ENCODE measurements around the gene SMAD6.

Gene SMAD6

DNA sequence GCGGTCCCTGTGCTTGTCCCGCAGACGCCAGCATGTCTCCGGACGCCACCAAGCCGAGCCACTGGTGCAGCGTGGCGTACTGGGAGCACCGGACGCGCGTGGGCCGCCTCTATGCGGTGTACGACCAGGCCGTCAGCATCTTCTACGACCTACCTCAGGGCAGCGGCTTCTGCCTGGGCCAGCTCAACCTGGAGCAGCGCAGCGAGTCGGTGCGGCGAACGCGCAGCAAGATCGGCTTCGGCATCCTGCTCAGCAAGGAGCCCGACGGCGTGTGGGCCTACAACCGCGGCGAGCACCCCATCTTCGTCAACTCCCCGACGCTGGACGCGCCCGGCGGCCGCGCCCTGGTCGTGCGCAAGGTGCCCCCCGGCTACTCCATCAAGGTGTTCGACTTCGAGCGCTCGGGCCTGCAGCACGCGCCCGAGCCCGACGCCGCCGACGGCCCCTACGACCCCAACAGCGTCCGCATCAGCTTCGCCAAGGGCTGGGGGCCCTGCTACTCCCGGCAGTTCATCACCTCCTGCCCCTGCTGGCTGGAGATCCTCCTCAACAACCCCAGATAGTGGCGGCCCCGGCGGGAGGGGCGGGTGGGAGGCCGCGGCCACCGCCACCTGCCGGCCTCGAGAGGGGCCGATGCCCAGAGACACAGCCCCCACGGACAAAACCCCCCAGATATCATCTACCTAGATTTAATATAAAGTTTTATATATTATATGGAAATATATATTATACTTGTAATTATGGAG is 79.1 kb downstream of the SMAD6 start:
- Histone ChIP-seq H3K9ac (ENCODE audit: low read depth, low read length) (no peak overlapping the region), H3K36me3 (ENCODE audit: insufficient read depth, low read length) (no peaks in the 10 kb centered on the region), H3K27me3 (ENCODE audit: insufficient read depth, low read length) (no peaks in the 10 kb centered on the region), H3K27ac (ENCODE audit: low read depth, low read length) (no peak overlapping the region), H3K9me3 (ENCODE audit: insufficient read depth, low read depth, low read length) (no peaks in the 10 kb centered on the region), H3K4me1 (ENCODE audit: insufficient read depth, low read length) (peaks cover 11% of the 10 kb centered on the region), H3K4me3 (ENCODE audit: low read length) (no peak overlapping the region)
- WGBS, result 96% methylated on average over 71 of the region's 73 CpGs

DNA sequence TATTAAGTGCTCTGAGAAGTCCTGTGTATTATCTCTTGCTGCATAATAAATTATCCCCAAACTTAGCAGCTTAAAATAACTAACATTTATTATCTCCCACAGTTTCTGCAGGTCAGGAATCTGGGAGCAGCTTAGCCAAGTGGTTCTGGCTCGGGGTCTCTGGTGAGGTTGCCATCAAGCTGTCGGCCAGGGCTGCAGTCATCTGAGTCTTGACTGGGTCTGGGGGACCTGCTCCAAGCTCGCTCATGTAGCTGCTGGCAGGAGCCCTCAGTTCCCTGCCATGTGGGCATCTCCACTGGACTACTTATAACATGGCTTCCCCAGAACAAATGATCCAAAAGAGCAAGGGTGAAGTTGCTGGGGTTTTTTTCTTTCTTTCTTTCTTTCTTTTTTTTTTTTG is 80.7 kb downstream of the SMAD6 start:
- H3K36me3 ChIP-seq (ENCODE audit: insufficient read depth, low read length), result no peaks in the 10 kb centered on the region
- 96% methylated on average over 3 of the region's 3 CpGs for WGBS
- H3K9me3 ChIP-seq (ENCODE audit: insufficient read depth, low read depth, low read length), result no peaks in the 10 kb centered on the region
- peaks cover 11% of the 10 kb centered on the region for H3K4me1 ChIP-seq (ENCODE audit: insufficient read depth, low read length)
- H3K9ac ChIP-seq (ENCODE audit: low read depth, low read length), result no peak overlapping the region
- no peak overlapping the region for H3K27ac ChIP-seq (ENCODE audit: low read depth, low read length)
- no peak overlapping the region for H3K4me3 ChIP-seq (ENCODE audit: low read length)
- H3K27me3 ChIP-seq (ENCODE audit: insufficient read depth, low read length), result no peaks in the 10 kb centered on the region

DNA sequence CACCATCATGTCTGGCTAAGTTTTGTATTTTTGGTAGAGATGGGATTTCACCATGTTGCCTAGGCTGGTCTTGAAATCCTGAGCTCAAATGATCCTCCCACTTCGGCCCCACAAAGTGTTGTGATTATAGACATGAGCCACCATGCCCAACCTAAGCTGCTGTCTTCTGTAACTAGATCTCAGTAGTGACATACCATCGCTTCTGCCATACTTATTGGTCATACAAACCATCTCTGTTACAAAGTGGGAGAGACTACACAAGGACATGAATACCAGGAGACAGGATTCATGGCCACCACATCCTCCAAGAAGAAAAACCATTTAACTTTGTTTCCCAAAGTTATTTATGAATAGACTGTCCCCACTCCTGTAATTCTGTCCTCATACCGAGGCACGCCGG is 81.3 kb downstream of the SMAD6 start:
- H3K4me1 ChIP-seq (ENCODE audit: insufficient read depth, low read length), result peaks cover 11% of the 10 kb centered on the region
- H3K36me3 ChIP-seq (ENCODE audit: insufficient read depth, low read length), result no peaks in the 10 kb centered on the region
- no peaks in the 10 kb centered on the region for H3K27me3 ChIP-seq (ENCODE audit: insufficient read depth, low read length)
- H3K4me3 ChIP-seq (ENCODE audit: low read length), result no peak overlapping the region
- no peaks in the 10 kb centered on the region for H3K9me3 ChIP-seq (ENCODE audit: insufficient read depth, low read depth, low read length)
- no peak overlapping the region for H3K27ac ChIP-seq (ENCODE audit: low read depth, low read length)
- no peak overlapping the region for H3K9ac ChIP-seq (ENCODE audit: low read depth, low read length)
- WGBS, result 96% methylated on average over 5 of the region's 5 CpGs

DNA sequence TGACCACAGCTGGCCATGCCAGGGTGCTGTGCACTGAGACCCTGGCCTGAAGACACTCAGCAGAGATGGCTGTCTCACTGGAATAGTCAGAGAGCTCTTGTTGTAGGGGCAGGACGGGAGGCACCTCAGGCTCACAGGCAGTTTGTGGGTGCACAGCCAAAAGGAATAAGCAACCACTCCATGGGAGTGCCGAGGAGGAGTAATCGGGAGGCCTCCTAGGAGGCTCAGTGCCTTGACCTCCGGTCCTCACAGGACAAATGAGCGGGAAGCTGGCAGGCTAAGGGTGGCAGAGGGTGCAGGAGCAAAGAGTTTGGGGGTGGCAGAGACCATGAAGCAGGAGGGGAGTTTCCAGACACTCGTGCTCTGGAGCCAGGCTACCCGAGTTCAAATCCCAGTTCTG is 81.7 kb downstream of the SMAD6 start:
- no peak overlapping the region for H3K27ac ChIP-seq (ENCODE audit: low read depth, low read length)
- H3K4me1 ChIP-seq (ENCODE audit: insufficient read depth, low read length), result peaks cover 11% of the 10 kb centered on the region
- no peaks in the 10 kb centered on the region for H3K36me3 ChIP-seq (ENCODE audit: insufficient read depth, low read length)

DNA sequence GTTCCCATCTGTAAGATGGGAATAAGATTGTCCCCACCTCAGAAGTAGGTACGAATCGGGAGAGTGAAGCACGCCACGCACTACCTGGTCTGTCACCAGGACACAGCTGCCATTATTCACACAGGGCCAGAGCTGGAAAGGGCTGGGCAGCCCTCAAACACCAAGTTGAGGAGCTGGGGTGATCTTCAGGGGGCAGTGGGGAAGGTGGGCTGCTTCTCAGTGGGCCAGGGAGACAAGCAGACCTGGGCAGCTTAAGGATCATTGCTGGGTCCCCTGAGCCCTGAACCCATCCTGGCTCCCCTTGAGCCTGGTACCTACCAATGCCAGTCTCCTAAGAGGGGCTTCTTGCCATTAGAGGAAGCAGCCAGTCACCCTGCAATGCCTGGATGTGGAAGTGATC is 82.1 kb downstream of the SMAD6 start:
- Histone ChIP-seq H3K9me3 (ENCODE audit: insufficient read depth, low read depth, low read length) (no peaks in the 10 kb centered on the region), H3K4me3 (ENCODE audit: low read length) (no peak overlapping the region), H3K4me1 (ENCODE audit: insufficient read depth, low read length) (peaks cover 11% of the 10 kb centered on the region), H3K36me3 (ENCODE audit: insufficient read depth, low read length) (no peaks in the 10 kb centered on the region), H3K27ac (ENCODE audit: low read depth, low read length) (no peak overlapping the region), H3K27me3 (ENCODE audit: insufficient read depth, low read length) (no peaks in the 10 kb centered on the region), H3K9ac (ENCODE audit: low read depth, low read length) (no peak overlapping the region)
- 96% methylated on average over 4 of the region's 4 CpGs for WGBS

More for the DNA sequence above, 81.7 kb downstream of the SMAD6 start:
- WGBS, result 91% methylated on average over 7 of the region's 7 CpGs
- no peaks in the 10 kb centered on the region for H3K9me3 ChIP-seq (ENCODE audit: insufficient read depth, low read depth, low read length)
- H3K4me3 ChIP-seq (ENCODE audit: low read length), result no peak overlapping the region
- H3K9ac ChIP-seq (ENCODE audit: low read depth, low read length), result no peak overlapping the region
- no peaks in the 10 kb centered on the region for H3K27me3 ChIP-seq (ENCODE audit: insufficient read depth, low read length)

DNA sequence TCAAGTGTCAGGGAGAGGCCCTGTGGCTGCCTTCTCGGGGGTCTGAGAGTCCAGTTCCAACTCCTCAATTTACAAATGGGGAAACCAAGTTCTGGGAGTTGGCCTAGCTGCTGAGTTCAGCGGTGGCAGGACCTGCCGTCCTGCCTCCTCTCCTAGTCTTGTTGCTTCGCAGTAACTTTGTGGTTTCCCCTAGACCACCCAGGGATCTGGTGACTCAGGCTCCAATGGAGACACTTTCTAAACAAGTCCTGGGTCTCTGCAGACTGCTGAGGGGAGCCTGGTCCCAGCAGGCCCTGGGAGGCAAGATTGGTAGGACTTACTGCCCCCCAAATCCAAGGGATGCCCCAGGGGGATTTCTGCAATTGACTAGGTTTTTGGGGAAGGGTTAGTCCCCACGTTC is 83.6 kb downstream of the SMAD6 start:
- no peak overlapping the region for H3K27ac ChIP-seq (ENCODE audit: low read depth, low read length)
- no peaks in the 10 kb centered on the region for H3K4me1 ChIP-seq (ENCODE audit: insufficient read depth, low read length)
- no peak overlapping the region for H3K4me3 ChIP-seq (ENCODE audit: low read length)
- WGBS, result 78% methylated on average over 4 of the region's 5 CpGs
- H3K9ac ChIP-seq (ENCODE audit: low read depth, low read length), result no peak overlapping the region
- no peaks in the 10 kb centered on the region for H3K9me3 ChIP-seq (ENCODE audit: insufficient read depth, low read depth, low read length)
- no peaks in the 10 kb centered on the region for H3K36me3 ChIP-seq (ENCODE audit: insufficient read depth, low read length)
- H3K27me3 ChIP-seq (ENCODE audit: insufficient read depth, low read length), result no peaks in the 10 kb centered on the region

DNA sequence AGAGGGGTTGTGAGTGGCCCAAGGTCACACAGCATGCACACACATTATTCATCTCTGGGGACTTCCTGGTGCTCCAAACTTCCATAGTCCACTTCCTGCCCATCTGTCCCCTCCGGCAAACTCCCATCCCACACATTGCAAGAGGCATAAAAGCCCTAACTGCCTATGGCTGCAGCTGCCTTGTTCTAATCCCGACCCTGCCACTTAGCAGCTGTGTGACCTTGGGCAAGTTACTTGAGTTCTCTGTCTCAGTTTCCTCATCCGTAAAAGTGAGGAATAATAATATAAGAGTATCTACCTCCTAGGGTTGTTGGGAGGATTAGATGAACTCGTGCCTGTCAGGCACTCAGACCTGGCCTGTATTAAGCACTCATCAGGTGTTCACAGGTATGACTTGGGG is 84.2 kb downstream of the SMAD6 start:
- no peak overlapping the region for H3K9ac ChIP-seq (ENCODE audit: low read depth, low read length)
- H3K4me1 ChIP-seq (ENCODE audit: insufficient read depth, low read length), result no peaks in the 10 kb centered on the region
- H3K9me3 ChIP-seq (ENCODE audit: insufficient read depth, low read depth, low read length), result no peaks in the 10 kb centered on the region
- H3K27me3 ChIP-seq (ENCODE audit: insufficient read depth, low read length), result no peaks in the 10 kb centered on the region
- no peaks in the 10 kb centered on the region for H3K36me3 ChIP-seq (ENCODE audit: insufficient read depth, low read length)
- WGBS, result 95% methylated on average over 4 of the region's 4 CpGs
- no peak overlapping the region for H3K27ac ChIP-seq (ENCODE audit: low read depth, low read length)
- H3K4me3 ChIP-seq (ENCODE audit: low read length), result no peak overlapping the region

DNA sequence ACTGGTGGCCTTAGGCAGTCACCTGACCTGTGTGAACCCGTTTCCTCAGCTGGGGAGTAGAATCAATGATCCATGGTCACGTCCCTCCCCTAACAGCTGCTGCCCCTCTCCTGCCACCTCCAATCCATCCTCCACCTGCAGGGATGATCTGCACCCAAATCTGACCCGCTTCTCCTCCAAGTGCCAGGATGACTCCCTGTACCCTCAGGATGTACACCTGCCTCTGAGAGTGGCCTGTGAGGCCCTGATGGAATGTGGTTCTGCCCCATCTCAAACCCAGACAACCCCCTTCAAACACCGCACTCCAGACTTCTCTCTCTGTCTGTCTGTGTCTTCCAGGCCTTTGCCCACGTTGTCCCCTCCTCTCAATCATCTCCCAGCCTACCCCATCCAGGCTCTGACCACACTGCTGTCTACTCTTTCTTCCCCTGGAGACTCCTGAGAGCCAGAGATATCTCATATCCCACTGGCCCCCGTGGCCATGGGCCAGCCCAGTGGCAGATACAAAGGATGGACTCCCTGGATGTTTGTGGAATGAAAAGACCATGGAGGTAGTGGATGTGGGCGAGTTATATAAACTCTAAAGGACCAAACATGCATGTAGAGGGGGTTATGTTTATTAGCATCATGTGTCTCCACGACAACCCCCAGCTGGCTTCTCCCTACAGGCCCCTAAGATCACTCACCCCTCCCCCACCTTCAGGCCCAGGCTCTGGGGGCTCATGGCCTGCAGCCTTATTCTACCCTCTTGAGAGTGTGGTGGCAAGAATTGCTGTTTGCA is 84.9 kb downstream of the SMAD6 start:
- Histone ChIP-seq H3K4me3 (ENCODE audit: low read length) (no peak overlapping the region), H3K27me3 (ENCODE audit: insufficient read depth, low read length) (no peaks in the 10 kb centered on the region), H3K9me3 (ENCODE audit: insufficient read depth, low read depth, low read length) (no peaks in the 10 kb centered on the region), H3K36me3 (ENCODE audit: insufficient read depth, low read length) (no peaks in the 10 kb centered on the region), H3K27ac (ENCODE audit: low read depth, low read length) (no peak overlapping the region), H3K9ac (ENCODE audit: low read depth, low read length) (no peak overlapping the region), H3K4me1 (ENCODE audit: insufficient read depth, low read length) (no peaks in the 10 kb centered on the region)
- 88% methylated on average over 8 of the region's 8 CpGs for WGBS

DNA sequence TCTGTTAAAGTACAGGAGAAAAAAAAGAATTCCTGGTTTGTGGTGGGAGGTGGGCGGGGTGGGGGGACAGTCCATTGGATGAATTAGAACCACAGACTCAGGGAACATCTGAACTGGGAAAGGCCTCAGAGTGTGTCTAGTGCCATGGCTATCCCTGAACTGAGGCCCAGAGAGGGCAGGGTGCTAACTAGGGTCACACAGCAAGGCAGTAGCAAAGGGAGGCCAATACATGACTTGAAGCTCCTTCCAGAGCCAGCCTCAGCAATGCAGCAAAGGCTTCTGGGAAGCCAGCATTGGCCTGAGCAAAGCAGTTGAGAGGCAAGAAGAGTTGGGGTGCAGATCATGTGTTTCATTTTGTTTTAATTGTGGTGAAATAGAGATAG is 85.4 kb downstream of the SMAD6 start:
- Histone ChIP-seq H3K27me3 (ENCODE audit: insufficient read depth, low read length) (no peaks in the 10 kb centered on the region), H3K9ac (ENCODE audit: low read depth, low read length) (no peak overlapping the region), H3K4me3 (ENCODE audit: low read length) (no peak overlapping the region), H3K27ac (ENCODE audit: low read depth, low read length) (no peak overlapping the region), H3K36me3 (ENCODE audit: insufficient read depth, low read length) (no peaks in the 10 kb centered on the region), H3K9me3 (ENCODE audit: insufficient read depth, low read depth, low read length) (no peaks in the 10 kb centered on the region), H3K4me1 (ENCODE audit: insufficient read depth, low read length) (no peaks in the 10 kb centered on the region)
- WGBS, result 90% methylated on average over 1 of the region's 1 CpG

DNA sequence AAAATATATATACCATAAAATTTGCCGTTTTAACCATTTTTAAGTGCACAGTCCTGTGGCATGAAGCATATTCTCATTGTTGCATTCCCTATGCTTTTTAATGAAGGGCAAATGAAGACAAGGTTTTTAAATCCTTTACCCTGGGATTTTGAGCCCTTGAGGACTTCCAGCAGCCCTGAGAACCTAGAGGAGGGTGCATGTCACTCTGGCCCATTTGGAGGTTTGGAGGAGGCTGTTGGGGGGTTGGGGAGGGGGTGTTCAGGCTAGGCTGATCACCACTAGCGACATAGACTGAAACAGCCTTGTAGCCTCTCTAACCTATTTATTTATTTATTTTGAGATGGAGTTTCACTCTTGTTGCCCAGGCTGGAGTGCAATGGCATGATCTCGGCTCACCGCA is 86.0 kb downstream of the SMAD6 start:
- 100% methylated on average over 3 of the region's 4 CpGs for WGBS
- no peaks in the 10 kb centered on the region for H3K4me1 ChIP-seq (ENCODE audit: insufficient read depth, low read length)
- no peak overlapping the region for H3K27ac ChIP-seq (ENCODE audit: low read depth, low read length)

DNA sequence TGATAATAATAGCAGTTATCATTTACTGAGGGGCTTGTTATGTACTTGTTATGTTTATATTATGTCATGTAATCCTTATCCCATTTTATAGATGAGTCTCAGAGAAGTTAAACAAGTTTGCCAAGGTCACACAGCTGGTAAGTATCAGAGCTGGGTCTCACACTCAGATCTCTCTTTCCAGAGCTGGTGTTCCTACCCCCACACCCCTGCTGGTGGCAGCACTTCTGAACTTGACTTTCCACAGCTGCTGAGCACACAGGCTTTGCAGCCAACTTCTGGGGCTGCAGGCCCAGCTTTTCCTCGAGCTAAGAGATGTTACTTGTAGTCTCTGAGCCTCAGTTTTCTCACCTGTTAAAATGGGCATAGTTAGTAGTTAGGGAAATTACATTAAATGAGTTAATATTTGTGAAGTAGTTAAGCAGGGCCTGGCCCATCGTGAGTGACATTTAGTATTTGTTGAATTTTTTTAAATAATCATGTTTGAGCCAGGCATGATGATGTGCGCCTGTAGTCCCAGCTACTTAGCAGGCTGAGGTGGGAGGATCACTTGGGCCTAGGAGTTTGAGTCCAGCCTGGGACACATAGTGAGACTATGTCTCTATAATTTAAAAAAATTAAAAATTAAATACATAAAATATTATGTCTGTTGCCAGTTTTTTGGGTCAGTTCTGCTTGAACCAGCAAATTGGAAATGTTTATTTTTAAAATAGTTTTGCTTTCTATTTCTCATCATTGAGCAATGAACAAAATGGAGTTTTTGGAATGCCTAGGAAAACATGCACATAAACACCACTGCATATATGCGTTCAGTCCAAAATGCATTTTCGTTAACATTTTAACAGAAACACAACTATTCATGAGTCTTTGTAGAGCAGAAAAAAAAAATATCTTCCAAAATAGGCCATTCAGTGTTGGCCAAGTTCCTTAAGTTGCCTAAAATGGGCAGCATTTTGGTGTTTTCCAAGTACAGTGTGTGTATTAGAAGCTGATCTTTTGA is 87.3 kb downstream of the SMAD6 start:
- Histone ChIP-seq H3K4me3 (ENCODE audit: low read length) (no peak overlapping the region), H3K36me3 (ENCODE audit: insufficient read depth, low read length) (no peaks in the 10 kb centered on the region), H3K27me3 (ENCODE audit: insufficient read depth, low read length) (no peaks in the 10 kb centered on the region), H3K4me1 (ENCODE audit: insufficient read depth, low read length) (no peaks in the 10 kb centered on the region), H3K9me3 (ENCODE audit: insufficient read depth, low read depth, low read length) (no peaks in the 10 kb centered on the region), H3K27ac (ENCODE audit: low read depth, low read length) (no peak overlapping the region), H3K9ac (ENCODE audit: low read depth, low read length) (no peak overlapping the region)
- WGBS, result 89% methylated on average over 5 of the region's 5 CpGs

More for the DNA sequence above, 86.0 kb downstream of the SMAD6 start:
- H3K27me3 ChIP-seq (ENCODE audit: insufficient read depth, low read length), result no peaks in the 10 kb centered on the region
- H3K4me3 ChIP-seq (ENCODE audit: low read length), result no peak overlapping the region
- H3K9ac ChIP-seq (ENCODE audit: low read depth, low read length), result no peak overlapping the region
- no peaks in the 10 kb centered on the region for H3K9me3 ChIP-seq (ENCODE audit: insufficient read depth, low read depth, low read length)
- no peaks in the 10 kb centered on the region for H3K36me3 ChIP-seq (ENCODE audit: insufficient read depth, low read length)
